ENCODE results near the gene UGT8.
"Not testable (repeated sequence)": the region's sequence is repeated elsewhere in the genome, so short reads cannot be mapped to it uniquely, and the experiment has no call there.

Gene UGT8

DNA sequence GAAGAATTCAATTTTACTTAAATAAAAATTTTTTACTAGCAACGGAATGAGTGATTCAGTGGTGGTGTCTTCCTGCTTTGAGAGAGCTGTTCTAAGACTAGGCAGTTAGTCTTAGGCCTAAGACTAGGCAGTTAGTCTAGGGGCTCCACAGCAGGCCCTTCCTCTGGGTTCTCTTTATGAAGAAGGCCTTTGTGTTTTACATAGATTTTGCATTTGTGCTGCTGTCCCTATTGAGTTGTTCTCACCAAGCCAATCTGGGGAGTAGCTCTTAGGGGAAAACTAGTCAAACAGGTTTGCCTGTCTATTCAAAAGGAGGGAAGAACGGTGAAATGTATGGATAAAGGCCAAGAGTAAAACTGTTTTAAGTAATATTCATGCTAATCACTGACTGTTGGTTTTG, 7.6 kb downstream of the UGT8 start:
- no peak overlapping the region for H3K4me3 ChIP-seq (ENCODE audit: low read depth, low read length)
- DNase-seq (ENCODE audit: low read depth), result no peak
- TF ChIP-seq, protein P1, sequence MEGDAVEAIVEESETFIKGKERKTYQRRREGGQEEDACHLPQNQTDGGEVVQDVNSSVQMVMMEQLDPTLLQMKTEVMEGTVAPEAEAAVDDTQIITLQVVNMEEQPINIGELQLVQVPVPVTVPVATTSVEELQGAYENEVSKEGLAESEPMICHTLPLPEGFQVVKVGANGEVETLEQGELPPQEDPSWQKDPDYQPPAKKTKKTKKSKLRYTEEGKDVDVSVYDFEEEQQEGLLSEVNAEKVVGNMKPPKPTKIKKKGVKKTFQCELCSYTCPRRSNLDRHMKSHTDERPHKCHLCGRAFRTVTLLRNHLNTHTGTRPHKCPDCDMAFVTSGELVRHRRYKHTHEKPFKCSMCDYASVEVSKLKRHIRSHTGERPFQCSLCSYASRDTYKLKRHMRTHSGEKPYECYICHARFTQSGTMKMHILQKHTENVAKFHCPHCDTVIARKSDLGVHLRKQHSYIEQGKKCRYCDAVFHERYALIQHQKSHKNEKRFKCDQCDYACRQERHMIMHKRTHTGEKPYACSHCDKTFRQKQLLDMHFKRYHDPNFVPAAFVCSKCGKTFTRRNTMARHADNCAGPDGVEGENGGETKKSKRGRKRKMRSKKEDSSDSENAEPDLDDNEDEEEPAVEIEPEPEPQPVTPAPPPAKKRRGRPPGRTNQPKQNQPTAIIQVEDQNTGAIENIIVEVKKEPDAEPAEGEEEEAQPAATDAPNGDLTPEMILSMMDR (IDR thresholded peaks at IDR 0.05; ENCODE audit: low read depth, low read length, missing control alignments), result no peak
- in situ Hi-C loops (cut with HindIII; ENCODE audit: low sequenced_read_pairs), result no loop called here

GRCh38 chr4:114607056-114607455, 8.4 kb downstream of the UGT8 start:
- in situ Hi-C loops (cut with HindIII; ENCODE audit: low sequenced_read_pairs), result no loop called here
- no peak overlapping the region for H3K4me3 ChIP-seq (ENCODE audit: low read depth, low read length)
- TF ChIP-seq, protein P1 (IDR thresholded peaks at IDR 0.05; ENCODE audit: low read depth, low read length, missing control alignments), result no peak
- no peak for DNase-seq (ENCODE audit: low read depth)

DNA sequence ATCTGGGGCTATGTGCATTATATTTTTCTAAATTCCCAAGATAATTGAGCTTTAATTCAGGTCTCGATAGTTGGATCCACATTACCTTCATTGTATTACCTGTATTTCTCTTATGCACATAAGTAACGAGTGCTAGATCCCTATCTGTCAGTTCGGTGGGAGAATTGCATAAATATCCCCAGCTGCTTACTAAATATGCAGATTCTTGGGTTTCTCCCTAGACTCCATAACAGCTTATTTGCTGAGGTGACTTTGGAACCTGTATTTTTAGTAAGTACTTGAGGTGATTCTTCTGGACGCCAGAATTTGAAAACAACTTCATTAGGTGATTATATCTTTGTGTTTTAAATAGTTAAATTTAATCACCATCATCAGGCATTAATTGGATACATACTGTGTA, 15.0 kb downstream of the UGT8 start:
- DNase-seq (ENCODE audit: low read depth), result no peak
- in situ Hi-C loops (cut with HindIII; ENCODE audit: low sequenced_read_pairs), result no loop called here
- TF ChIP-seq, protein P1 (IDR thresholded peaks at IDR 0.05; ENCODE audit: low read depth, low read length, missing control alignments), result no peak
- no peak overlapping the region for H3K4me3 ChIP-seq (ENCODE audit: low read depth, low read length)

DNA sequence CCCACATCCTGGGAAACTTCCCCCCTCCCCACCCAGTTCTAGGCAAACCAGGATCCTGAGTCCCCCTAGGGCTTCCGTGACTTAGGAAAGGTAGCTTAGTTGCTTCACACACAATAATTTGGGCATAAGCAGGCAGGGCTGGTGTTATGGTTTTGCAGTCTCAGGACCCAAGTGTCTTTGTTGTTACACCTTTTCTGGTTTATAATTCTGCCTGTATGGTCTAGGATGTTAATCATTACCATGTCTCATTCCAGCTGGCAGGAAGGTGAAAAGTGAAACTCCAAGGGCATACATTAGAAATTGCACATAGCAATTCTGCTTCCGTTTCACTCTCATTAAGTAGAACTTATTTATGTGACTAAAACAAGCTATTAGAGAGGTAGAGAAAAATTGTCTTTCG, 16.8 kb downstream of the UGT8 start:
- H3K4me3 ChIP-seq (ENCODE audit: low read depth, low read length), result no peak overlapping the region
- DNase-seq (ENCODE audit: low read depth), result no peak
- TF ChIP-seq, protein P1 (IDR thresholded peaks at IDR 0.05; ENCODE audit: low read depth, low read length, missing control alignments), result no peak
- in situ Hi-C loops (cut with HindIII; ENCODE audit: low sequenced_read_pairs), result no loop called here

- H3K4me3 ChIP-seq (ENCODE audit: low read depth, low read length); DNase-seq (ENCODE audit: low read depth); in situ Hi-C loops (cut with HindIII; ENCODE audit: low sequenced_read_pairs): not testable (repeated sequence)
These were observed 17.4 kb downstream of the UGT8 start for GRCh38 chr4:114616036-114616435.

DNA sequence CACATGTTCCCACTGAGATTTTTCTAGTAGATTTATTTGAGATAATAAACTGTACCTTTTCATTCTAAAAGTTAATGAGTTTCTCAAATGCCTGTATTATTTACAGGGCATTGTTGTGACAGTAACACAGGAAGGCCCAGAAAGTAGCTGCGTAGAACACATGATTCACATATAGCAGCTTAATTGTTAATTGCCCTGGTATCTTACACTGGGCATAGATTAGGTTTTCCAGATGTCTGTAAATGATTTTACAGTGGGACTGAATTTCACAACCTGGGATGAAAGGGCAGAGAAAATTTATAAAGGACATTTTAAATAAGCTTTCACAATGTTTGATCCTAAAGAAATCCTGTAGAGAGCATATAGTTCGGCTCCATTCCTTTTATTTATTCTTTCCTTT, 27.6 kb downstream of the UGT8 start:
- in situ Hi-C loops (cut with HindIII; ENCODE audit: low sequenced_read_pairs), result no loop called here
- DNase-seq (ENCODE audit: low read depth), result no peak
- H3K4me3 ChIP-seq (ENCODE audit: low read depth, low read length), result no peak overlapping the region
- TF ChIP-seq, protein P1 (IDR thresholded peaks at IDR 0.05; ENCODE audit: low read depth, low read length, missing control alignments), result no peak

DNA sequence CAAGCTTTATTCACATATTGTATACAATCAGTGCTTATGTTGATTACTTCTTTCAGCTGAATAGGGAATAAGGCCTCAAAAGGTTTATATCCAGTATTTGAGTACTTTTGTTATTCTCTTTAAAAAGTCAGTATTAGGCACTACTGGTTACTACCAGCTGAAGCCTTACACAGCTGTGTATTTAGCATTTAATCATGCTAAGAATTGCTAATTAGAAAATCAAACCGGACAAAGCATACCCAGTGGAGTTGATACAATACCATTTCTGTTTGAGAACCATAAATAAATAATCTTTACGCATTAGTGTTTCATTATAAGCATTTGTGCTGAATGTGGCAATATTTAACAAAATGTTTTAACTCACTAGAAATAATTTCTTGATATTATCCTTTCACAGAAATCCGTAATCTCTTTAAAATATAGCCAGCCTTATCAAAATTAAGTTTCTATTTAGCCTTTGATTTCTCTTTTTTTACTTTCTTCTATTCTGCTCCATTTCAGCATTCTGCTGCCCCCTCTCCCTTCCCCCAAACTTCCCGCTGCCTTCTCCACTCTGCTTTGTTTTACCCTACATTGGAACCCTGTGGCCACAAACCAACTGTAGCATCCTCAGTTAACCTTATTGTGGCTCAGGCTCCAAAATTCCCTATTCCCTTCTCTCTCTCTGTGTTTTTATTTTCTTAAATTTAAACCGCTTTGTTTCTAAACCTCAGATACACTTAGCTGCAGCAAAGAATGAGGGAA, 37.8 kb downstream of the UGT8 start:
- TF ChIP-seq, protein P1 (IDR thresholded peaks at IDR 0.05; ENCODE audit: low read depth, low read length, missing control alignments), result no peak
- H3K4me3 ChIP-seq (ENCODE audit: low read depth, low read length), result no peak overlapping the region
- in situ Hi-C loops (cut with HindIII; ENCODE audit: low sequenced_read_pairs), result no loop called here
- DNase-seq (ENCODE audit: low read depth), result no peak

Data from astrocyte of the cerebellum (primary cell).